Retina (tissue), 1 donor: ENCODE results near the gene ZFYVE28.
"Not testable (repeated sequence)": the region's sequence is repeated elsewhere in the genome, so short reads cannot be mapped to it uniquely, and the experiment has no call there.

Experiments used
- DNase-seq: peaks from one replicate; pipeline ENCODE4 v3.0.0-alpha.2; 2016

ZFYVE28 gene

DNA sequence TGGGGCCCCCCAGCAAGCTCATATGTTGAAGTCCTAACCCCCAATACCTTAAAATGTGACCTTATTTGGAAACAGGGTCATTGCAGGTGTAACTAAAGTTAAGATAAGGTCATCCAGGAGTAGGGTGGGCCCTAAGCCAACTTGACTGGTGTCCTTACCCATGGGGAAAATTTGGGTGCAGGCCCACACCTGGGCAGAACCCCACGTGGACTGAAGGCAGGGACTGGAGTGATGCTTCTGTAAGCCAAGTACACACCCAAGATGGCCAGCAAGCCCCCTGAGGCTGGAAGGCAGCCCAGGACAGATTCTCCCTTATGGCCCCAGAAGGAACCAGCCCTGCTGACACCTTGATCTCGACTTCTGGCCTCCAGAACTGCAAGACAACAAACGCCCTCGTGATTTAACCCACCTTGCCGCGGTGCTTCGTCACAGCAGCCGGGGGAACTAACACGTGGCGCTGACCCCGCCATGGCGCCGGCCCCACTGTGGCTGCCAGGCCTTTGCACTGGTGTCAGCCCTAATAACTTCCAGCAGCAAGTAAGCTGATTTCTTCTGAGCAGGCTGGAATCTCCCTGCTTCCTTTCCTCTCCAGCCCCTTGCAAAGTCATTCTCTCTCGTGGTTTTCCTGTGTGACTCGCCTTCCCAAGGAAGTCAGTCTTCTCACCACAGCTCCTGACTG lies 133.4 kb downstream of the ZFYVE28 start:
- no peak for DNase-seq

DNA sequence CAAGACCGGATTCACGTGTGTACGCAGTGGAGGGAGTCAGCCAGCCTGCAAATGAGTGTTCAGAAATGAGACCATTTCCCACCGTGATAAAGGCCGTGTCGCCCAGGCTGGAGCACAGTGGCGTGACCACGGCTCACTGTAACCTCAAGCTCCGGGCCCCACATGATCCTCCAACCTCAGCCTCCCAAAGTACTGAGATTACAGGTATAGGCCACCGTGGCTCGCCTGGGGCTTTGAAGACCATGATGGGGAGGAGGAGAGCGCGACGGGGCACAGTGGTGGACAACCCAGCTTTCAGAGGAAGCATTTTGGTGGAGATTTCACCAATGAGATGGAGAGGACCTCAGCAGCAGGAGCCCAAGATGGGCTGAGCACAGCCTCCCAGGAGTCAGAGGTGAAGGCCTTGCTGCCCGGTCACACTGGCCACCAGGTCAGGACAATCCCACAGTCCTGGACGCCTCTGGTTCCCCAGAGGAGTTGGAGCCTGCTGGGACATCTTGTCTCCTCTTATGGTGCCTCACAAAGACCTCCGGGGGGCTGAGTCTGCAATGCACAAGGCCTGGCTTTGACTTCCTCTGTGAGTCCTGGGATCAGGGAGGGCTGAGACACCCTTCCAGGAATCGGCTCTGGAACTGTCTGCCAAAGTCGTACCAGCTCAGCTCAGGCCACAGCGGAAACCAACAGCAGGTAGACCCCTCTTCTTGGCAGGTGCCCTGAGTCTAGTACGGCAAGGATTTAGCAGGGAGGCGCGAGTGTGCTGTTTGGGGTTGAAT lies 134.1 kb downstream of the ZFYVE28 start:
- DNase-seq, result no peak

DNA sequence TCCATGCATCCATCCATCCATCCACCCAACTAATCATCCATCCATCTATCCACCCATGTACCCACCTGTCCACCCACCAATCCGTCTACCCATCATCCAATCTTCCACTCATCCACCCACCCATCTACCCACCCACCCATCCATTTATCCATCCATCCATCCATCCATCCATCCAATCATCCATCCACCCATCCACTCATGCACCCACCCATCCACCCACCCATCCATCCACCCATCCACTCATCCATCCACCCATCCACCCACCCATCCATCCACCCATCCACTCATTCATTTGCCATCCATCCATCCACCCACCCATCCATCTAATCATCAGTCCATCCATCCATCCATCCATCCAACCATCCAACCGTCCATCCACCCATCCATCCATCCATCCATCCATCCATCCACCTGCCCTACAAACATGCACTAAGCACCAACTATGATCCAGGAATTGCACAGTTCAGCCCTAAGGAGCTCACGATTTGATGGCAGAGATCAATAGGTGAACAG lies 135.2 kb downstream of the ZFYVE28 start:
- DNase-seq, result no peak

DNA sequence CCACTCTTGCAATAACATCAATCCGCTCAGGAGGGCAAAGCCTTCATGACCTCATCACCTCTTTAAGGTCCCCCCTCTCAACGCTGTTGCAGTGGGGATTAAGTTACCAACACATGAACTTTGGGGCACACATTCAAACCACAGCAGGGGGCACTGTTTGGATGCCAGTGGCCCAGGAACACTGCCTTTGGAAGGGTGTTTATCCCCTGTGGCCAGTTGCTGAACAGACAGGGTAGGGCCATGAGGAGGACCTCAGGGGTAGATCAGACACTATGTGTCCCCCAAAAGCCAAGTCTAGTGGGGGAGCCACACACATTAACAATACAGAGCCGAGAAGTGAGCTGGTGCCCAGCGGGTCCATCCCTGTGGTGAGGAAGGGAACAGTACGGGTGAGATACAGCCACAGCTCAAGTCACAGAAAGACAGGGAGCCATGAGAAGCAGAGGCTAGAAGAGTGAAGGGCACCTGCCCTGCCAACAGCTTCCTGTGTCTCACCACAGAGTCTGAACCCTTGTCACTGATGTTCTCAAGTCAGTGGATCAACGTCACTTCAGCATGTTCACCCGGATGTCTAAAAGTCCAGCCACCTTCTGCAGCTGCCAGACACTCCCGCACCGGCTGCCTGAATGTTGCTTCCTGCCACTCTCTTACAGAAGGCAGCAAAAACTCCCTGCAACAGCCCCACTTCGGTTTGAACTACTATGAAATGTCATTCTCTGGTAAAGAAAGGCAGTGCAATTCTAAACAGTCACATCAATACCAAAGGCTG lies 136.7 kb downstream of the ZFYVE28 start:
- DNase-seq, result no peak

DNA sequence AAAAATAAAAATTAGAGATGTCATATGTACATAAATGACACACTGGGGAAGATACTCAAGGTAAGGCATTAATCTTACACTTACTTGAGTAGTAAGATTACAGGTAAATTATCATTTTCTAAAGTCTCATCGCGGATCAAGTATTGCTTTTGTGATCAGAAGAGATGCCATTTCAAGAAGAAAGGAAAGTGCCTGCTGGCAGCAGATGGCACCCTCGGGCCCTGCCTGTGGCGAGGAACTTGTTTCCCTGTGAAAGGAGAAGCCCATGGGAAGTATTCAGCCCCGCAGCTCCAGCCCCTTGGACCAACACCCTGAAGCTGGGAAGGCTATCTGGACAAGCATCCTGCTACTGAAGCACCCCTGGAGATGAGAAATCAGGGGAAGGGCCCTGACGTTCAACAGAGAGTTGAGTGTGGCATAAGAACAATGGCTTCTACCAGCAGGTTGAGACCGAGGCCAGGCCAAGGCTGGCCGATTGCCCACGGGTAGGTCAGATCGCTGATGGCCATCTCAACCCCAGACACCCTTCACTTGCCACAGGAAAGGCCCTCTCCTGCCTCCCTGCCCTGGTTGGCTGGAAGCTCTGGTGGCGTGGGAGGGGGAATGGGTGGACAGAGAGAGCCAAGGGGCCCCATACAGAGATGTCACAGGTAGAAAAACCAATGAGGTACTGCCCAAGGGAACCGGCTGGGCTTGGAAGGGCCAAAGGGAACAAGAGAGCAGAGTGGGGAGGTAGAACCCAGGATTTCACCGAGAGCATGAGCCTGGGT lies 137.7 kb downstream of the ZFYVE28 start:
- DNase-seq, result no peak

DNA sequence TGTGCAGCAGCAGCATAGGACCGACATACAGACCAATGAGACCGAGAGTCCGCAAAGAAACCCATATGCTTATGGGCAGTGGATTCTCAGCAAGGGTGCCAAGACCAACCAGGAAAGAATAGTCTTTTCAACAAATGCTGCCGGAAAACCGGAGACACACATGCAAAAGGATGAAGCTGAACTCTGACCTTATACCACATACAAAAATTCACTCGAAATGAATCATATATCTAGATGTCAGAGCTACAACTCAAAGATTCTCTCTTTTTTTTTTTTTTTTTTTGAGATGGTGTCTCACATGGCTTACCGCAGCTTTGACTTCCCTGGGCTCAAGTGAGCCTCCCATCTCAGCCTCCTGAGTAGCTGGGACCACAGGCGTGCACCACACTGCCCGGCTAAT lies 140.5 kb downstream of the ZFYVE28 start:
- DNase-seq, result no peak

DNA sequence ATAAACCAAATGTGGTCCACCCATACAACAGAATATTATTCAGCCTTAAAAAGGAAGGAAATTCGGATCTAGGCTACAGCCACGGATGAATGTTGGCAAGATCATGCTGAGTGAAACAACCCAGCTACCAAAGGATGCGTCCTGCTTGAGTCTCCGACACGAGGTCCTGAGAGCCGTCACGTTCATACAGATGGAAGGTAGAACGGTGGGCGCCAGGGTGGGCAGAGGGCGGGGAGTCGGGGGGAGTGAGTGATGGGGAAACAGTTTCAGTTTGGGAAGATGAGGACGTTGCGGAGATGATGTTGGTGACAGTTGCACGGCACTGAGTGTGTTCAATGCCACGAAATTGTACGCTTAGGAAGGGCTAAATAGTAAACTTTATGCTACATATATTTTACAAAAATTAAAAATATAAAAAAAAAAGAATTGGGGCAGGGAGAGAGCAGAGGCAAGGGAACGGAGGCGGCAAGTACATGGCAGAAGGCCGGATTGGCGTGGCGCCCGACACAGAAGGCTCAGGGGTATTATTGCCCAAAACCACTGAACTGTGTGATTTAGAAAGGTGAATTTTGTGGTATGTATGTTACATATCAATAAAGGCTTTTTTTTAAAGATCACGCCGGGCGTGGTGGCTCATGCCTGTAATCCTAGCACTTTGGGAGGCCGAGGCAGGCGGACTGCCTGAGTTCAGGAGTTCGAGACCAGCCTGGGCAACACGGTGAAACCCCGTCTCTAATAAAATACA lies 141.7 kb downstream of the ZFYVE28 start:
- no peak for DNase-seq

DNA sequence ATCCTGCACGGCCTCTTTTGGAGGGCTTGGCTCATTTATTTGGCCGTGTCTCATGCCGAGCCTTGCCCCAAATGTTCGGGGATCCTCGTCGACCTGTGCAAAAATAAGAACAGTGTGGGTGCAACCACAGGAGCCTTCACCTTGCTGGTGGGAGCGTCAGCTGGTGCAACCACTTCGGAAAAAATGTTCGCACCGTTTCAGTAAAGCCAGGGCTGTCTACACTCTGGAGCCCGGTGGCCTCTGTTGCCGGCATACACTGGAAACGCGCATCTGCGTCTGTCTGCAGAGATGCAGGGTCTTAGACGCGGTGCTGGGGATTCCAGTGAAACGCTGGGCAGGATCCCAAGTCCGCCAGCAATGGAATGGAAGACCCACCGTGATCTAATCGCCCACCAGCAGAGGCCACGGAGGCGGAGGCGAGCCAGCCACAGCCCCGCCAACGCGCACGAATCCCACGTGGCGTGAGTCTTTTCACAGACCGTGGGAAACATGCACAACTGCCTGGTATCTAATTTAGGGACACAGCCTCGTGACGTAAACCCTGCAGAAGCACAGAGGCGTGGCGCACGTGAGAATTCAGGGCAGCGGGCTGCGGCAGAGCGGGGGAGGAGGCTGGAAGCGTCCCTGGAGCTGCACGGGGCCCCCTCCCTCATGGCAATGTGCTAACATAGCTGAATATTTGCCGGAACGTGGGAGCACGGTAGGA lies 142.7 kb downstream of the ZFYVE28 start:
- DNase-seq, result no peak

DNA sequence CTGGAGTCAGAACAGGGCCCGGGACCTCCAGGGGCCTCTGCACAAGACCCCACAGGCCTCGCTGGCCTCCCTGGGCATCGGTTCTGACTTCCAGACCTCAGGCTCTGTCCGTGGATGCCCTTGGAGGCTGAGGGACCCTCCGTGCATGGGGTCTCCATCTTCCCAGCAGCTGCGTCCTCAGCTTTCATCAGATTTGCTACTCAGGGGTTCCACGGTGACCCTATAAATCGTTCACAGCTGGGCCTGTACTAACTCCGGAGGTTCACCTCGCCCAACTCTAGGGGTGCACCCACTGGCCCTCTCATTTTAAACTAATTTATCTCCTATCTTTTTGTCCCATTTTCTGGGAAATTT lies 143.4 kb downstream of the ZFYVE28 start:
- not testable (repeated sequence) for DNase-seq

DNA sequence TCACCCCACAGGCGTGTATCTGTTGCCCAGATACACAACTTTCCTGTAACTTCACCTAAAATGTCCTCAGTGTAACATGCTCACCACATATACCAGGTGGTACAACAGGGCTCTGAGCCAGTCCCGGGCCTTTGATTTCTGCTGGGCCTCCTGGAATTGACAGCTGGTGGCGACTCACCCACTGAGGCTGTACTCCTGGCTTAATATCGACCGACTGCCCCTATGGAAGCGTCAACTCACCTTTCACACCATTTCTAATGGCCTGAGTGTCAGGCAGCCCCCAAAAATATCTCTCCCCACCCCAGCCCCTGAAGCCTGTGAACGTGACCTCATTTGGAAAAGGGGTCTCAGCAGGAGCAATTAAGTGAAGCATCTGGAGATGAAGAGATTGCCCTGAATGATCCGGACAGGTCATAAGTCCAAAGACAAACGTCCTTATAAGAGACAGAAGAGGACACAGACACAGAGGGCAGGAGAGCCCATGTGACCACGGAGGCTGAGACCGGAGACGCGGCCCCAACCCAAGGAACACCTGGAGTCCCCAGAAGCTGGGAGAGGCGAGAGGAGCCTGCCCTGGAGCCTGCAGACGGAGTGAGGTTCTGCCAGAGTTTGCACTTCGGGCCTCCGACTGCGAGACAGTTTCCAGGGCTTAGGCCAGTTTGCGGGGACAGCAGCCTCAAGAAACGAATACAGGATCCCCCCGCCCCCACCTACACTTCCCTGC lies 144.0 kb downstream of the ZFYVE28 start:
- DNase-seq, result no peak

DNA sequence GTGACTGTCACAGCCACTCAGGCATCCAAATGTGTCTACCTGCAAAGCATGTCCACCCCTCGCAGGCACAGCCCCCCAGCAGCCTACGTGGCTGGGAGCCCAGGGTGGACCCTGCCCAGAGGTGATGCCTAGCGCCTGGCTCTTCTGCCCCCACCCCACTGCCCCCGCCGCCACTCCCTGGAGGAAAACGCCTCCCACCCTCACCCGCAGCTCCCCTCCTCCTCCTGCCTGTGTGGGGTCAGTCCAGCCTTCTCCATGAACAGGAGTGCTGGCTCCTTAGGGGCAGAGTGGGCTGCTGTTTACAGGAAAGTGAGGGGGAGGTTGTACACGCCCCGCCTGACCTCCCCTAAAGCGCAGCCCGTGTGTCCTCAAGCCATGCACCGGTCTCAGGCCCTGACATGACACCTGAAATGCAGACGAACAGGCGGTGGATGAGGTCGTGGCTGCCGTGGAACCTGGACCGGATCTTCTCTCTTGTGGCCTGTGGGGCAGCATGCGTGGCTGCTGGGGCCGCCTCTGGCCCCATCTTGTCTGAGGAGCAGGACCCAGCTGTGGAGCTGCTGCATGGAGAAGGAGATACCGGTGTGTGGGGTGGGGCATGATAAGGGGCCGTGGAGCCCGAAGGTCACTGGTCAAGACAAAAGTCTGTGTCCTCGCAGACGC lies 144.7 kb downstream of the ZFYVE28 start:
- no peak for DNase-seq

DNA sequence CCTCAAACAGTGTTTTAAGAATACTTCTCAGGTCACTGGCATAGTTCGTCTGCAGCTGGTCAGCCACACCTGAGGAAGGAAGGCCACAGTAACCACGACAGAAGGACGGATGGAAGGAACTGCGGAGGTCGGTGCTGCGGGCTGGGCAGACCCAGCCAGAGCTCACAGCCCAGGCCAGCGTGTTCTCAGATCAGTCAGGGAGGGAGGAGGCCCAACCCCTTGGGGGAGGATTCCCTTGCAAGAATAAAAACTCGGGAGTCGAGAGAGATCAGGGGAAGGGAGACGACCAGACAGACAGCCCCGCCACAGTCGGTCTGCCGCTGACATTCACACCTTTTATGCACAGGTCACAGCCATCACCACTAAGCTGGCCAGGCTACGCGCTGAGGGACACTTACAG lies 145.2 kb downstream of the ZFYVE28 start:
- no peak for DNase-seq

DNA sequence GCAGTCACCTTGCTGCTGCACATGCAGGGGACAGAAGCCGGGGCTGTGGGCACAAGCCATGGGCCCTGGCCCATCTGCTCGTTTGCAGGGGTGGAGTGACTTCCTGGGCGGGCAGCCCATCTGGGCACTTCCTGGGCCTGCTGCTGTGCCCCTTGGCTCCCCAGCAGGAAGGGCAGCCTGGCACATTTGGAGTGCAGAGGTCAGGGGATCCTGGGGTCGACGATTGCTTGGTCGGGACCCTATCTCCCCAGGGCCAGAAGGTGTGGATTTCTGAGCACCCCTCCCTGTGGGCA lies 145.7 kb downstream of the ZFYVE28 start:
- no peak for DNase-seq

DNA sequence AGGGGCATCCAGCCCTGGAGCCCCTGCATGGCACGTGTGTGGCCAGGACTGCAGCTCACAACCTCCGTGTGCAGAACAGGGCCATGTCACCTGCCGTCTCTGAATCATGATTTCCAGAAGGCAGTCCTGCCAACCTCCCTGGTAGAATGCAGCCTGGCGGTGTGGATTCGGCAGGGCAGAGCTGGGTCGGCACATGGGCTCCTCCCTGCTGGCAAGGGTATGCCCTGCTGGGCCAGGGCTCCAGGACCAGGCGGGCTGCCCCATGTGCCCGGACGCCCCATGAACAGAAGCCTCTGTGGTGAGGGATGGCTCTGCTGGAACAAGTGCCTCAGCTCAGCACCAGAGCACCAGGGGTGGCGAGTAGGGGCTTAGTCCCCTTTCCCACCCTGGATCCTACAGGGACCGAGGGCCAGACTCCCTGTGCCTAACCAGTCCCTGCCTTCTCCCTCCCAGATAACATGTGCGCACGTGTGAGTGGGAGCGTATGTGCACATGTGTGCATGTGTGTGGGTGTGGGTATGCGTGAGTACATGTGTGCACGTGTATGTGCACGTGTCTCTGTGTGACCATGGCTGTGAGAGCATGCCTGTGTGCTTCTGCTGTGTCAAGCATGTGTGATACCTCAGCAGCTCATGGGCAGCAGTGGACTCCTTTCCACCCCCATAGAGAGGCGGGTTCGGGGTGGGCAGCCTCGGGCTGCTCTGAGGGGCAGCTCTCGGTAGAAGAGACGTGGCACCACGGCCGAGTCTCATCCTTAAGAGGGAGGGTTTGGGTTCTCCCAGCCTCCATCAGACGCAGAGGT lies 146.2 kb downstream of the ZFYVE28 start:
- DNase-seq, result no peak

DNA sequence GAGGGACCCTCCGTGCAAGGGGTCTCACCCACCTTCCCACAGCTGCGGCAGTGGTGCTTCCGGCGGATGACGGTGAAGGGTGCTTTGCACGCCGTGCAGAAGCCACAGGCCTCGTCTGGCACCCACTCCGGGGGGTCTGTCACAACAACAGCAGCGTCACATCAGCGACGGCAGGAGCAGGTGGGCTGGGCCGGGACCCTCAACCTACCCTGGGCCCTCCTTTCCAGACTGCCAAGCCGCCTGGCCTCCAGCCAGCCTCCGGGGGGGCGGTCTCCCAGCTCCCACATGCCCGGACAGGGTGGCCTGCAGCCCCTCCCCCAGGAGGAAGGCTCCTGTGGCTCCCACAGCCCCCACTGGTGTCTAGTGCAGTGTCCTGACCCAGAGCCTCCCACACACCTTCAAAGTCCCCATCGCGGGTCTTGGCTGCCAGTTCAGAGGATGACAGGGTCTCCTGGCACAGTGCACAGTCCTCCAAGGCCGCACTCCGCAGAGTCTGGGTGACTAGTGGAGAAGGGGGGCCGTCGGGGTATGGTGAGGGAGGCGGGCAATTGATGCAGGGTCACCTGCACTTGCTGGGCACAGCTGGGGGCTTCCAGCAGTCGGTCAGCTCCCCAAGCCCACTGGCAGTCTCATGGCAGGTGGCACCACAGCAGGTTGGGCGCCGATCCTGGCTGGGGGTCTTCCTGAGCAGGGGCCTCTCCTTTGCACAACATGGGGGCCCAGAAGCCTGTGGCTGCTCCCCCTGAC lies 147.0 kb downstream of the ZFYVE28 start:
- no peak for DNase-seq

DNA sequence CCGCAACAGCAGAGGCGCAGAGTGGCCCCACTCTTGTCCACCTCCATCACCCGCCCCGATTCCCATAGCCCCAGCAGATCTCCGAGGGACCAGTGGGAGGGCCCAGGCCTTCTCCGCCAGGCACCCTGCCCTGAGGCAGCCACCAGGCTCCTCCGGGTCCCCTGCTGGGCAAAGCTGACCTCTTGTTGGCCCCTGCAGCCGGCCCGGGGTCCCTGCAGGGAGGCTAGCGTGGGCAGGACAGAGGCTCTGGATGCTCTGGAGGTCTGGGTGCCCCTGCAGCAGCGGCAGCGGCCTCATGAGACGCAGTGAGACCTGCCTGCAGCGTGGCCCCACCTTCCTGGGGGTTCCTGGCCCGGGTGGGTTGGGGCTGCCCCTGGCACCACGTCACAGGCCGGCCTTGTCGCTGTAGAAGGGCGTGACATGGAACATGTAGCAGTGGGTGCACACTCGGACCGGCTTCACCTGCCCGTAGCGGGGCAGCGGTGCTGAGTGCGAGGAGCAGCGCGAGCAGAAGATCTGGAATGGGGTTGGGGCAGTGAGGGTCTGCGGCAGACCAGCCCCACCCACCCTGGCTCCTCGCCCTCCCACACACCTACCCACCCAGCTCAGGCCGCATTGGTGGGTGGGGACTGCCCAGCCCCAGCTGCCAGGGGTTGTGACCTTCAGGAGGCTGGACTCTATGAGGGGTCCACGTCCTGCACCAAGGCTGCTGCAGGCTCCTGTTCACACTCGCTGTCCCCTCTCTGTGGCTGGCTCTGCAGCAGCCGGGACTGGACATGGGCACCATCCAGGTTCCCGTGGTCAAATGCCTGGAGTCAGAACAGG lies 147.9 kb downstream of the ZFYVE28 start:
- no peak for DNase-seq

DNA sequence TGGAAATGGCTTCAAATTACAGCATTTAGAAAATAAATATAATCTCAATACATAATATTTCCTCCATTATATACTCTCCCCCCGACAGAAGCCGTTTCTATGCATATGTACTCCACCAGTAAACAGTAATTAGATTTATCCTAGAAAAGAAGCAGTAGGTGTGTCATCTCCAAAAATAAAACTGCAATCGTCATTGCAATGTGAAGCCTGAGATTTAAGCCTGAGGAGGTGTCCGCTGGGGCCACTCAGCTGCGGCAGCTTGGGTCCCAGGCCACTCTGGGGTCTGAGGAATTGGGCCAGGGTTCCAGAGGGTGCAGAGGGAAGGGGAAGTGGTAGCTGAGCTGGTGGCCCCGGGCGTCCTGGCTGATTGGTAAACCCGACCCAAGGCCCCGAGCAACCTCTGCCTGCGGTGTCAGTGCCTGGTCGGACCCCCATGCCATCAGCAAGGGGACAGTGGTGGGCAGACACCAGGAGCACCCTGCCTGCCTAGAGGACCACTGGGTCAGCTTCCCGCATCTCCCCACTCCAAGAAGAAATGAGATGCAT lies 148.8 kb downstream of the ZFYVE28 start:
- DNase-seq, result no peak

DNA sequence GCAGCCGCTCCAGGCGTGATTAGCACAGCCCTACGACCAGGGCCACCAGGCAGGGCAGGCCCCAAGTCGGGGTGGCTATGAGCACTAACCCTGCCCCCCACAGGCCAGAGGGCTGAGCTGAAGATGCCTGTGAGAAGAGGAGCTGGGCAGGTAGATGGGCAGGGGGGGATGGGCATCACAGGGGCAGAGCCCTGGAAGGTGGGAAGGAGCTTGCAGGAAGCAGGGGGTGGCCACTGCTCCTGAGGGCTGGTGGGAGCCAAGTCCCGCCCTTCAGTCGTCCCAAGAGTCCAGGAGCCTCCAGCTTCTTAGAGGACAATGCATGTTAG lies 149.3 kb downstream of the ZFYVE28 start:
- DNase-seq, result no peak
